ENCODE data around the gene PLXNA2. TPM values are rescaled to one million over a fixed set of nuclear protein-coding genes. Genes with fewer than 3 reads are reported as not detected.

PLXNA2 gene
- polyA plus RNA-seq, 1 of the 3 experiments (the other 2 are of a cell fraction), result 8.5 TPM

- H3K27ac ChIP-seq (ENCODE audit: low read depth in 2 of 2, low read length in 1 of 2), result peak overlapping the region in 1 of 2 experiments; percentile 89; a peak in 2 of 4 replicates
- H3K9me3 ChIP-seq, result no peaks in the 10 kb centered on the region
- peaks cover 55% of the 10 kb centered on the region for H3F3A ChIP-seq (replicated peaks; ENCODE audit: insufficient read depth)
- no peak overlapping the region for H3K4me3 ChIP-seq (ENCODE audit: low read depth in 2 of 2, low read length in 1 of 2)
- H4K20me1 ChIP-seq (ENCODE audit: insufficient read depth), result no peaks in the 10 kb centered on the region
- H3K4me1 ChIP-seq (ENCODE audit: control insufficient read depth in 1 of 2, insufficient read depth in 2 of 2, low read depth in 1 of 2, low read length in 1 of 2), result peaks cover 24 to 44% of the 10 kb centered on the region in 2 experiments
- ChIA-PET POLR2A (no interaction called here), CTCF (interaction anchor here (0.8 kb wide), 1 partner anchor 10 kb away, joined by 3 read pairs; no protein-coding TSS in a partner anchor)
- no peaks in the 10 kb centered on the region for H3K27me3 ChIP-seq (ENCODE audit: insufficient read depth)
- H3K9me2 ChIP-seq, result no peaks in the 10 kb centered on the region
- H3K4me2 ChIP-seq, result no peak overlapping the region
- 78% methylated on average over 2 of the region's 2 CpGs for WGBS (ENCODE audit: low lambda C conversion rate)
- TF ChIP-seq ZBTB33 (IDR thresholded peaks at IDR 0.05; ENCODE audit: borderline replicate concordance, low read depth) (no peak), RAD21 (IDR thresholded peaks at IDR 0.05; ENCODE audit: low read length) (0 out of 2 replicates have a peak, but pooled peaks have one; percentile 6), MEF2A (IDR thresholded peaks at IDR 0.05; ENCODE audit: borderline replicate concordance, low read depth) (no peak), JUND (IDR thresholded peaks at IDR 0.05) (no peak), EZH2phosphoT487 (IDR thresholded peaks at IDR 0.05; ENCODE audit: borderline replicate concordance, low read depth) (no peak)
- DNase-seq, result no peak
- H3K79me2 ChIP-seq (ENCODE audit: insufficient read depth), result peaks cover 81% of the 10 kb centered on the region
- H2AFZ ChIP-seq (ENCODE audit: low read depth), result no peak overlapping the region
- H3K9ac ChIP-seq, result no peak overlapping the region
- H3K36me3 ChIP-seq (replicated peaks in 1 of 2; ENCODE audit: control insufficient read depth in 1 of 2, insufficient read depth in 2 of 2, low read length in 1 of 2), result peaks cover 7 to 33% of the 10 kb centered on the region in 2 experiments
These were observed 39.4 kb downstream of the PLXNA2 start for GRCh38 chr1:208204779-208205178.

- peak overlapping the region; percentile 47; the same call in 1 of the 2 replicates for H3K9ac ChIP-seq
- no peak for DNase-seq
These were observed 40.2 kb downstream of the PLXNA2 start for GRCh38 chr1:208203848-208204609.

More at GRCh38 chr1:208203848-208204609, 40.2 kb downstream of the PLXNA2 start:
- TF ChIP-seq PBX3 (IDR thresholded peaks at IDR 0.05) (no peak), NRF1 (IDR thresholded peaks at IDR 0.05; ENCODE audit: low read depth, low read length) (no peak), JUND (IDR thresholded peaks at IDR 0.05) (no peak), GATA2 (CRISPR knock-in tag; IDR thresholded peaks at IDR 0.05) (no peak), POLR2AphosphoS5 (IDR thresholded peaks at IDR 0.05; ENCODE audit: low read depth, low read length) (no peak), EP300 (IDR thresholded peaks at IDR 0.05; ENCODE audit: borderline replicate concordance in 1 of 2, low read depth in 1 of 2, low read length in 1 of 2) (no peak), CHD2 (IDR thresholded peaks at IDR 0.05; ENCODE audit: low read length, partially characterized antibody) (no peak), GABPA (IDR thresholded peaks at IDR 0.05; ENCODE audit: low read depth) (no peak), TEAD4 (IDR thresholded peaks at IDR 0.05; ENCODE audit: borderline replicate concordance, insufficient read depth) (no peak), NFIC (IDR thresholded peaks at IDR 0.05; ENCODE audit: borderline replicate concordance) (no peak), RCOR1 (IDR thresholded peaks at IDR 0.05; ENCODE audit: low read length) (no peak), MEF2A (IDR thresholded peaks at IDR 0.05; ENCODE audit: borderline replicate concordance, low read depth) (no peak), RFX5 (IDR thresholded peaks at IDR 0.05; ENCODE audit: low read length) (no peak)
- TF ChIP-seq, protein P1, sequence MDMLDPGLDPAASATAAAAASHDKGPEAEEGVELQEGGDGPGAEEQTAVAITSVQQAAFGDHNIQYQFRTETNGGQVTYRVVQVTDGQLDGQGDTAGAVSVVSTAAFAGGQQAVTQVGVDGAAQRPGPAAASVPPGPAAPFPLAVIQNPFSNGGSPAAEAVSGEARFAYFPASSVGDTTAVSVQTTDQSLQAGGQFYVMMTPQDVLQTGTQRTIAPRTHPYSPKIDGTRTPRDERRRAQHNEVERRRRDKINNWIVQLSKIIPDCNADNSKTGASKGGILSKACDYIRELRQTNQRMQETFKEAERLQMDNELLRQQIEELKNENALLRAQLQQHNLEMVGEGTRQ (IDR thresholded peaks at IDR 0.05; ENCODE audit: borderline replicate concordance, low read depth, low read length), result no peak
- Histone ChIP-seq H3K27ac (ENCODE audit: low read depth in 2 of 2, low read length in 1 of 2) (peak overlapping the region in 1 of 2 experiments; percentile 89; a peak in 2 of 4 replicates), H3K4me2 (peak overlapping the region; percentile 61; the same call in 1 of the 2 replicates), H3K9me2 (no peaks in the 10 kb centered on the region), H3K79me2 (ENCODE audit: insufficient read depth) (peaks cover 81% of the 10 kb centered on the region), H3K4me3 (ENCODE audit: low read depth in 2 of 2, low read length in 1 of 2) (no peak overlapping the region), H2AFZ (ENCODE audit: low read depth) (no peak overlapping the region), H3K4me1 (ENCODE audit: control insufficient read depth in 1 of 2, insufficient read depth in 2 of 2, low read depth in 1 of 2, low read length in 1 of 2) (peaks cover 24 to 40% of the 10 kb centered on the region in 2 experiments), H3K36me3 (replicated peaks in 1 of 2; ENCODE audit: control insufficient read depth in 1 of 2, insufficient read depth in 2 of 2, low read length in 1 of 2) (peaks cover 7 to 29% of the 10 kb centered on the region in 2 experiments), H4K20me1 (ENCODE audit: insufficient read depth) (no peaks in the 10 kb centered on the region), H3K27me3 (ENCODE audit: insufficient read depth) (no peaks in the 10 kb centered on the region), H3F3A (replicated peaks; ENCODE audit: insufficient read depth) (peaks cover 49% of the 10 kb centered on the region), H3K9me3 (no peaks in the 10 kb centered on the region)
- ChIA-PET CTCF (interaction anchor here (0.7 to 0.8 kb wide), 2 partner anchors 11 to 29 kb away, joined by 3 read pairs; no protein-coding TSS in a partner anchor), POLR2A (no interaction called here)
- WGBS (ENCODE audit: low lambda C conversion rate), result 87% methylated on average over 7 of the region's 7 CpGs

All from SK-N-SH (cell line).